Measurements from ENCODE around the gene SNRNP25. TPM values are rescaled to one million over a fixed set of nuclear protein-coding genes. Genes with fewer than 3 reads are reported as not detected.

SNRNP25 gene
- total and polyA plus RNA-seq, 9 of the 15 experiments (the other 6 are each of a cell fraction or from before 2014, with no cell fraction given) = 59.0 to 176 (median 108) TPM

DNA sequence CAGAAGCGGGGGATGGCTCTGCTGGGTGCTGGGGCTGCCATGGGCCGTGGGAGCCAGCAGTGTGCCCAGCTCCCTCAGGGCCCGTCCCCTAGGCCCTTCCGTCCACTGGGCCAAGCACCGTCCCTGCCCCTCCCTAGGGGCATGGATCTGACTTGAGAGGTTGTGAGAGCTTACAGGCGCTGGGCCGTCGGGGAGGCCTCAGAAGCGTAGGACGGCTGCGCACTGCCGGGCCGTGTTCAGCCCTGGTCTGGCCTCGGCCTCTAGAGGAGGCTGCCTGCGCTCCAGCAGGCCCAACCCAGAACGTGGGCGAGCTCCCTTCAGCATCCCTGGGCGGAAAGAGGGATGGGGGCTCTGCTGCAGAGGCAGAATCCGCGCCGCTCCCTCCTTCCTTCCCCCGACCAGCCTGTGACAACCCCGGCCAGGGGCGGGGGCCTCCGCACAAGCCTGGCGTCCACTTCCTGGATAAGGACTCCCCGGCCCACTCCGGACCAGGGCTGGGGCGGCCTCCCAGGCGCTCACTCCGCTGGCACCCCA lies 23.7 kb downstream of the SNRNP25 start (continued):
- TF ChIP-seq NRF1 (conservative IDR thresholded peaks at IDR 0.05 in 1 of 2, IDR thresholded peaks at IDR 0.05 in 1 of 2) = peak; percentile 35 to 69; a peak in 3 of 4 replicates
- TF ChIP-seq XRCC4 (IDR thresholded peaks at IDR 0.05; ENCODE audit: extremely low read depth, insufficient read depth, insufficient read length) = no peak
- no peak for TF ChIP-seq ZFPM2 (CRISPR knock-in tag; IDR thresholded peaks at IDR 0.05)
- TF ChIP-seq, protein P1, sequence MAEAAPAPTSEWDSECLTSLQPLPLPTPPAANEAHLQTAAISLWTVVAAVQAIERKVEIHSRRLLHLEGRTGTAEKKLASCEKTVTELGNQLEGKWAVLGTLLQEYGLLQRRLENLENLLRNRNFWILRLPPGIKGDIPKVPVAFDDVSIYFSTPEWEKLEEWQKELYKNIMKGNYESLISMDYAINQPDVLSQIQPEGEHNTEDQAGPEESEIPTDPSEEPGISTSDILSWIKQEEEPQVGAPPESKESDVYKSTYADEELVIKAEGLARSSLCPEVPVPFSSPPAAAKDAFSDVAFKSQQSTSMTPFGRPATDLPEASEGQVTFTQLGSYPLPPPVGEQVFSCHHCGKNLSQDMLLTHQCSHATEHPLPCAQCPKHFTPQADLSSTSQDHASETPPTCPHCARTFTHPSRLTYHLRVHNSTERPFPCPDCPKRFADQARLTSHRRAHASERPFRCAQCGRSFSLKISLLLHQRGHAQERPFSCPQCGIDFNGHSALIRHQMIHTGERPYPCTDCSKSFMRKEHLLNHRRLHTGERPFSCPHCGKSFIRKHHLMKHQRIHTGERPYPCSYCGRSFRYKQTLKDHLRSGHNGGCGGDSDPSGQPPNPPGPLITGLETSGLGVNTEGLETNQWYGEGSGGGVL (CRISPR knock-in tag; IDR thresholded peaks at IDR 0.05) = no peak
- TF ChIP-seq CBFA2T2 (conservative IDR thresholded peaks at IDR 0.05) = no peak
- no peak for TF ChIP-seq FOXK1 (CRISPR knock-in tag; IDR thresholded peaks at IDR 0.05; ENCODE audit: borderline replicate concordance)
- no peak for TF ChIP-seq KLF6 (CRISPR knock-in tag; IDR thresholded peaks at IDR 0.05; ENCODE audit: borderline replicate concordance)
- no peak for TF ChIP-seq KAT8 (IDR thresholded peaks at IDR 0.05; ENCODE audit: low read depth)
- TF ChIP-seq SRSF7 (optimal IDR thresholded peaks at IDR 0.05; ENCODE audit: low read depth, low read length) = no peak
- TF ChIP-seq SIX5 (IDR thresholded peaks at IDR 0.05; ENCODE audit: borderline replicate concordance in 1 of 2, insufficient read depth in 1 of 2, low read depth in 1 of 2, low read length in 2 of 2) = no peak
- no peak for TF ChIP-seq ZNF212 (CRISPR knock-in tag; IDR thresholded peaks at IDR 0.05)
- no peak for TF ChIP-seq TGIF2 (CRISPR knock-in tag; IDR thresholded peaks at IDR 0.05)
- TF ChIP-seq ZNF740 (CRISPR knock-in tag; IDR thresholded peaks at IDR 0.05) = no peak
- TF ChIP-seq ZNF740 (tag; IDR thresholded peaks at IDR 0.05) = no peak
- TF ChIP-seq, protein P2, sequence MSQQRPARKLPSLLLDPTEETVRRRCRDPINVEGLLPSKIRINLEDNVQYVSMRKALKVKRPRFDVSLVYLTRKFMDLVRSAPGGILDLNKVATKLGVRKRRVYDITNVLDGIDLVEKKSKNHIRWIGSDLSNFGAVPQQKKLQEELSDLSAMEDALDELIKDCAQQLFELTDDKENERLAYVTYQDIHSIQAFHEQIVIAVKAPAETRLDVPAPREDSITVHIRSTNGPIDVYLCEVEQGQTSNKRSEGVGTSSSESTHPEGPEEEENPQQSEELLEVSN (IDR thresholded peaks at IDR 0.05; ENCODE audit: borderline replicate concordance in 1 of 2, extremely low read depth in 1 of 2, insufficient read depth in 1 of 2, insufficient read length in 1 of 2, low read depth in 1 of 2, low read length in 1 of 2, poor library complexity in 1 of 2, severe bottlenecking in 1 of 2) = peak in 1 of 2 experiments; percentile 36
- no peak for TF ChIP-seq CGGBP1 (CRISPR knock-in tag; IDR thresholded peaks at IDR 0.05)
- TF ChIP-seq NCOA6 (IDR thresholded peaks at IDR 0.05) = peak; percentile 89
- TF ChIP-seq CBFB (CRISPR knock-in tag; IDR thresholded peaks at IDR 0.05) = no peak
- no peak for TF ChIP-seq HMBOX1 (IDR thresholded peaks at IDR 0.05)
- TF ChIP-seq ZBTB34 (CRISPR knock-in tag; IDR thresholded peaks at IDR 0.05) = no peak
- no peak for TF ChIP-seq NFATC3 (IDR thresholded peaks at IDR 0.05)
